HG02798 (cell line): ENCODE data around the gene OR6N2.

ENCODE experiments used
- ATAC-seq: cut with Tn5 transposase; IDR thresholded peaks from one replicate; pipeline ENCODE4 v1.9.1; 2021; ENCODE audit warnings: mild to moderate bottlenecking; ENCODE audit not compliant: unreplicated experiment, poor library complexity

OR6N2 gene

GRCh38 chr1:158771950-158772866, 8.8 kb downstream of the OR6N2 start, which contains the start of gene OR6N1:
TSS of gene OR6N1 (minus strand) at chr1:158772195. CDS start at chr1:158766682, 5,513 bp downstream.
- no peak for ATAC-seq

DNA sequence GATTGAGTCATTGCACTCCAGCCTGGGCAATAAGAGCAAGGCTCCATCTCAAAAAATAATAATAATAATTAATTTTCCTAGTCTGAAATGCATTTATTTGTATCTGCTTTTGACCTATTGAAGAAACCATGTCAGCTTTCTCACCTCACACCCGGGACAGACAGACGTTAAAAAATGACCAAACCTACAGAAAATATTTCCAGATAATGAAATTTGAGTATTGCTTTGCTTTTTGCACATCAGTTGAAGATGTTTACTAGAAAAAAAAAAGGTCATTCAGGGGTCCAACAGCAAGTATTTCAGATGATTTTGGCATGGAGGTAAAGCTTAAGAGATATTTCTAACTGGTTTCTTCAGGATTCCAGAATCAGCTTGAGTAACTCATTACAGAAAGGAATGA, 26.6 kb downstream of the OR6N2 start, which contains the start of gene OR6K6:
Gene OR6K6, plus strand, starts transcription at position 301 of the 400 bp plus-strand sequence. CDS start 168 bp downstream, outside the sequence.
- no peak for ATAC-seq

- no peak for ATAC-seq
These were observed 28.8 kb downstream of the OR6N2 start for GRCh38 chr1:158752155-158752712.

DNA sequence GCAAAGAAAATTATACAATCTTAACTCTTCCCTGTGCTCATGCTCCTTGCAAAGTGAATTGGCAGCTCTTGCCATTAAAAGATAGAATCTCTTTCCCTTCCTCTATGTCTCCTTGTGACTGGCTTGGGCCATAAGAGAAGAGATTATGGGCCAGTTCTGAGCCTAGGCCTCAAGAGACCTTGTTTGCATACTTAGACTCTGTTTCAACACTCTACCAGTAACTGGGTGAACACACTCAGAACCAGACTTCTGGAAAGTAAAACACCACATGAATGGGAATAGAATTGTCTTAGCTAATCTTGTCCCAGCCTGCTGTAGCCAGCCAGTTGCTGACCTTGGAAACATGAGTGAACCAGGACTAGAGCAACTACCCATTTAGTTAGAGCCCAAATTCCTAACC, 45.2 kb downstream of the OR6N2 start:
- ATAC-seq = no peak

GRCh38 chr1:158732524-158732923, 48.5 kb downstream of the OR6N2 start:
- no peak for ATAC-seq

DNA sequence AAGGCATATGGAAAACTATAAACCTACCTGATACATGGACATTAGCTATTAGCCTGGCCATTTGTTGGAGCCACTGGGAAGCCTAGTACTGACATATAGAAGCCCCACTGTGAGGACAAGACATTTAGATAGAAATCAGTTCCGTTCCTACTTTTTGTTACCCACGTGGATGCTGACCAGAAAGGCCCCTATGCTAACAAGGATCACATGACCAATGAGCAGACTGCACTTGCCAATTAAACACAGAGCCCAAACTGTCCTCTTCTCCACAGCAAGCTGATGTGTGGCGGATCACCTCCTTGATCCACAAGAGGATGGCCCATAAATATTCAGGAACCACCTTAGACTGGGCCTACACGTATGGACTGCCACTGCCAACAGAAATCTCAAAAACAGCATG, 49.3 kb downstream of the OR6N2 start:
- no peak for ATAC-seq

DNA sequence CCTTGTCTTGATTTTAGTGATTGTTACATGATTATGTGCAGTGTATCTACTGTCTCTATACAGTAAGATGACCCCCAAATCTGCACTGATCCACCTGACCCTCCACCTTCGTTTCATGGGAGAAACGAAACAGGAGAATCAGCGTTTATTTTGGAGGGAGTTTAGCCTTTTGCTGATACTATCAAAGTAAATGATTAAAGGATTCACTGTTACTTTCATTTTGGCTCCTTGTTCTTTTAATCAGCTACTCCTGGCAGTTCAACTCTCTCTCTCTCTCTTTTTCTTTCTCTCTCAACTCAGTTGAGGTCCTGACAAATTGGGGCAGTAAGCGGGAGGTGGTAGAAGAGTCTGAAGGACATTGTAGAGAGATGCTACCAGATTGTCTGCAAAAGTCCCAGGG, 50.6 kb downstream of the OR6N2 start:
- no peak for ATAC-seq

GRCh38 chr1:158728510-158729225, 52.3 kb downstream of the OR6N2 start:
- ATAC-seq = no peak

DNA sequence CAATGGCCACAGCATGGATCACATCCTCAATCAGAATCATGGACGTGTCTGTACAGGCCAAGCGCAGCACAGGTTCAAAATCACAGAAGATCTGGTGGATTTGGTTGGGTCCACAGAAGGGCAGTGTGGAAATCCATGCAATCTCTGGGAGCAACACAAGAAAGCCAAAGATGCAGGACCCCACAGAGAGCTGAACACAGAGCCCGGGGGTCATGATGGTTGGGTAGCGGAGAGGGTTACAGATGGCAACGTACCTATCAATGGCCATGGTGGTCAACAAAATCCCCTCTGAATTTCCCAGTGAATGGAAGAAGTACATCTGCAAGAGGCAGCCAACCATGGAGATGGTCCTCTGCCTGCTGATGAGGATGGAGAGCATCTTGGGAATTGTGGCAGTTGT, 56.6 kb downstream of the OR6N2 start:
- no peak for ATAC-seq
